H7 (cell line): ENCODE results near the gene CD300LF. TPM values are rescaled to one million over a fixed set of nuclear protein-coding genes. Genes with fewer than 3 reads are reported as not detected.

Experiments used
- total RNA-seq: library from RNA; depleted of rRNA; stranded (reverse); fragments of >200 nt; shearing (Covaris generic); gene quantifications from 2 replicates; pipeline ENCODE4 v1.2.3, GENCODE V29; 2014; rRNA removed

Gene CD300LF
- total RNA-seq, 1 experiment from 2014 or later, result not detected

Other genes with a start within 250 kb of the CD300LF start
- 0.07 and 0.48 TPM in 2 replicates for gene CD300A, start 246.3 kb downstream of the CD300LF start, total RNA-seq
- gene CD300LB, start 181.4 kb downstream of the CD300LF start, total RNA-seq, result not detected in 2 replicates
- not detected in 2 replicates for gene CD300C, start 166.8 kb downstream of the CD300LF start, total RNA-seq
- gene CD300H, start 145.4 kb downstream of the CD300LF start, total RNA-seq, result not detected in 2 replicates
- gene CD300LD, start 120.6 kb downstream of the CD300LF start, total RNA-seq, result not detected in 2 replicates
- gene CD300E, start 89.2 kb downstream of the CD300LF start, total RNA-seq, result 0.03 TPM in 1 of 2 replicates, not detected in the other
- gene RAB37, start 24.3 kb upstream of the CD300LF start, total RNA-seq, result 2.5 and 3.5 TPM in 2 replicates
- gene NHERF1, start 35.7 kb upstream of the CD300LF start, total RNA-seq, result 63.1 and 79.1 TPM in 2 replicates
- gene NAT9, start 63.4 kb upstream of the CD300LF start, total RNA-seq, result 47.9 and 73.3 TPM in 2 replicates
- not detected in 2 replicates for gene GRIN2C, start 147.0 kb upstream of the CD300LF start, total RNA-seq
- gene FDXR, start 160.1 kb upstream of the CD300LF start, total RNA-seq, result 4.9 and 9.7 TPM in 2 replicates
- gene FADS6, start 180.7 kb upstream of the CD300LF start, total RNA-seq, result 0.52 TPM in 1 of 2 replicates, not detected in the other
- gene USH1G, start 210.3 kb upstream of the CD300LF start, total RNA-seq, result 0.59 and 1.3 TPM in 2 replicates
- not detected in 2 replicates for gene OTOP2, start 211.3 kb upstream of the CD300LF start, total RNA-seq
- not detected in 2 replicates for gene OTOP3, start 223.0 kb upstream of the CD300LF start, total RNA-seq